Uterus (tissue), 2 donors: ENCODE data around the gene VAV3.

Experiments used
- CTCF ChIP-seq, 4 experiments: fragments of 200-600 bp in 2 of 4; fragments of 450-650 bp in 2 of 4; sonication (generic) in 2 of 4; IDR thresholded peaks; one replicate each; pipeline ENCODE4 v1.5.1; 2016 to 2019; ENCODE audit warnings: antibody characterized with exemption in 4 of 4, mild to moderate bottlenecking in 2 of 4, moderate library complexity in 1 of 4
- POLR2A ChIP-seq, 2 donors: fragments of 450-650 bp; IDR thresholded peaks; one replicate each; pipeline ENCODE4 v1.6.1; 2016; ENCODE audit warnings: antibody characterized with exemption in 2 of 2, mild to moderate bottlenecking in 1 of 2, moderate library complexity in 1 of 2

- no peak for TF ChIP-seq CTCF (IDR thresholded peaks at IDR 0.05)
- no peak for TF ChIP-seq POLR2A (IDR thresholded peaks at IDR 0.05)
Measured at GRCh38 chr1:107862064-107862463, 102.9 kb downstream of the VAV3 start.
